IPS DF 4.7 (cell line): ENCODE results near the gene NSMCE1.
"Not testable (repeated sequence)": the region's sequence is repeated elsewhere in the genome, so short reads cannot be mapped to it uniquely, and the experiment has no call there.

Experiments
- DNase-seq: peaks from one replicate; pipeline ENCODE4 v3.0.0-alpha.2; 2013; ENCODE audit warnings: low spot score; ENCODE audit errors: extremely low read depth

Gene NSMCE1

DNA sequence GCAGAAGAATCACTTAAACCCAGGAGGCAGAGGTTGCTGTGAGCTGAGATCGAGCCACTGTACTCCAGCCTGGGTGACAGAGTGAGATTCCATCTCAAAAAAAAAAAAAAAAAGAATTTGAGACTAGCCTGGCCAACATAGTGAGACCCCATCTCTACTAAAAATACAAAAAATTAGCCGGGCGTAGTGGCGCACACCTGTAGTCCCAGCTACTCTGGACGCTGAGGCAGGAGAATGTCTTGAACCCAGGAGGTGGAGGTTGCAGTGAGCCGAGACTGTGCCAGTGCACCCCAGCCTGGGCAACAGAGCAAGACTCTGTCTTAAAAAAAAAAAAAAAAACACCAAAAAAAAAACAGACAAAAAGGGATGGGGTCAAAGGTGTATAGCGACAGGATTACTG, 4.1 kb upstream of the NSMCE1 start:
- not testable (repeated sequence) for DNase-seq

DNA sequence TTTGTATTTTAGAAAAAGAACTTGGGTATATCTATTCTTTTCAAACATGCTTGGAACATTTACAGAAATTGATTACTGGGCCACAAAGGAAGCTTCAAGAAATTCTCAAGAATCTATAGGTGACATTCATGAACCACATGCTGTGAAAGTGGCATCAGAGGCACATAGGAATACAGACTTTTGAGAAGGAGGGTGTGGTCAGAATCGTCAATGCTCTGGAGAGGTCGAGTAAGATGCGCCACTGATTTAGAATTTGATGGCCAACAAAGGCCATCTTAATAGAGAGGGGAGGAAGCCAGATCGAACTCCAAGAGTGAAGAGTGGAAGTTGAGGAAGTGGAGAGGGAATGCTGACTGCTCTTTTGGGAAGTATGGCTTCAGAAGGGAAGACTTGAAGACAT, 3.5 kb upstream of the NSMCE1 start:
- DNase-seq = no peak

DNA sequence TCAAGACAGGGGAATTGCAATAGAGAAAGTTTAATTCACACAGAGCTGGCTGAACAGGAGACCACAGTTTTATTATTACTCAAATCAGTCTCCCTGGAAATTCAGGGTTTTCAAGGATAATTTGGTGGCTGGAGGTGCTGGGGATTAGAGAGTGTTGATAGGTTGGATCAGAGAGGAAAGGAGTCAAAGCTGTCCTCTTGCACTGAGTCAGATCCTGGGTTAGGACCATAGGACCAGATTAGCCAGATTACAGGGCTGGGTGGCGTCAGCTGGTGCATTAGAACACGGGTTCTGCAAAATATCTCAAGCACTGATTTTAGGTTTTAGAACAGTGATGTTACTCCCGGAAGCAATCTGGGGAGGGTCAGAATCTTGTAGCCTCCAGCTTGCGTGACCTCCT, 1.8 kb upstream of the NSMCE1 start:
- DNase-seq = no peak

DNA sequence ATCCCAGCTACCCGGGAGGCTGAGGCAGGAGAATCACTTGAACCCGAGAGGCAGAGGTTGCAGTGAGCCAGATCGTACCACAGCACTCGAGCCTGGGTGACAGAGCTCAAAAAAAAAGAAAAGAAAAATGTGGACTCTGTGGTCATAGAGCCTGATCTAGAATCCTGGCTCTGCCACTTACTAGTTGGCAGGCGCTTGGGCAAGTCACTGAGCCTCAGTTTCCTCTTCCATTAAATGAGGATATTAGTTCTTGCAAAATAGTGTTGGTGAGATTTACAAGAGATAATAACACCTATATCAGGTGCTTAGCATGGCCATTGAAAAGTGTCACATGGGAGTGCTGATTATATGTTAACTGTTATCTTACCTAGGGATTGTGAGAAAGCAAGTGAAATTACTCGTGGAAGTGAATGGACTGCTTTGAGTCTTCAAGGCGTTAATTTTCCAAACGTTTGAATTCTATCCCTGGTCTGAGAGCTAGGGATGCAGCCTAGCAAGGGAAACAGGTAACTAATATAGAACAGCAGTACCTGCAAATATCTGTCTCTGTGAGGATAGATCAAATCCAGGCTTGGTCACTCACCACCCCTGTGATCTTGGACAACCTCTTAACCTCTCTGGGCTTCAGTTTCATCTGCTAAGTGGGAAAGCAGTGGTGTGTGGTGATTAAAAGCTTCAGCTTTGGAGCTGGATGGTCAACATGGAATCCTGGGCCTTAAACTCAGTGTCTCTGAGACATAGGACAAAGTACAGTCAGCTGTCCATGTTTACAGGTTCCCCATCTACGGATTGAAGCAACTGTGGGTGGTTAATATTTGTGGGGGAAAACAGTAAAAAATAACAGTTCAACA, 953 bp upstream of the NSMCE1 start:
- DNase-seq = no peak

DNA sequence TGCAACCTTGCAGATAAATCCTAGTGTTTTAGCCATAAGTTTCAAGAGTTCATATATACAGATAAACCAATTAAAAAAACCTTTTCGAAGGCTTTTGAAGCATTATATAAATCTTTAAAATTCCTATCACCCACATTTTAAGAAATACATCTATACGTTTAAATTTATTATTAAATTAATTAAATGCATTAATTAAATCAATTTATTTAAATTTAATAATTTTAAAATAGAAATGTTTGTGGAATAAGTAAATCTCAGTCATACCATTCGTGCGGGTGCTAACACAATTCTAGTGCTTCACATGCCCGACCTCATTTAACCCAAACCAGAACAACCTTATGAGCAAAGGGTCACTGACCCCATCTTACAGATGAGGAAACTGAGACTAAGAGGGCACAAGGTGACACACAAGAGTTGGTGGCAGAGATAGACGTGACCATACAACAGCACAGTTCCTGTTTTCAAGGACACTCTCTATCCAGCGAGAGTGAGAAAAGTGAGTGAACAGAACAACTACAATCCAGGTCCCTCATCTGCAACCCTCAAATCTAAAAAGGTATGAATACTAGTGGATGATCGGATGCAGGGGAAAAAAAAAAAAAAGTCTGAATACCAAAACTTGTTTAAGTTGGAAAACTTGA, 1.4 kb downstream of the NSMCE1 start:
- DNase-seq = no peak

DNA sequence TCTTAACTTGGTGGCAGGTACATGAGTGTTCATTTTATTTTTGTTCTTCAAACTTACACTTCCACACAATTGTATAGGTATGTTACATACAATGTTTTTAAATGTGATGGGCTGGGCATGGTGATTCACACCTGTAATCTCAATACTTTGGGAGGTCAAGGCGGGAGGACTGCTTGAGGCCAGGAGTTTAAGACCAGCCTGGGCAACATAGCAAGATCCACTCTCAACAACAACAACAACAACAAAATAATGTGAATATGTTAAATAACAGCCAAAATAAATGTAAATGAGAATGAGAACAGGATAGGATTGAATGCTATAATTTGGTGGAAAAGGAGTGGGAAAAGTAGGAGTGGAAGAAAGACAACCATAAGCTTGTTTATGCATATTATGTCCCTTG, 2.6 kb downstream of the NSMCE1 start:
- DNase-seq = no peak

GRCh38 chr16:27264151-27264550, 4.4 kb downstream of the NSMCE1 start:
- no peak for DNase-seq

DNA sequence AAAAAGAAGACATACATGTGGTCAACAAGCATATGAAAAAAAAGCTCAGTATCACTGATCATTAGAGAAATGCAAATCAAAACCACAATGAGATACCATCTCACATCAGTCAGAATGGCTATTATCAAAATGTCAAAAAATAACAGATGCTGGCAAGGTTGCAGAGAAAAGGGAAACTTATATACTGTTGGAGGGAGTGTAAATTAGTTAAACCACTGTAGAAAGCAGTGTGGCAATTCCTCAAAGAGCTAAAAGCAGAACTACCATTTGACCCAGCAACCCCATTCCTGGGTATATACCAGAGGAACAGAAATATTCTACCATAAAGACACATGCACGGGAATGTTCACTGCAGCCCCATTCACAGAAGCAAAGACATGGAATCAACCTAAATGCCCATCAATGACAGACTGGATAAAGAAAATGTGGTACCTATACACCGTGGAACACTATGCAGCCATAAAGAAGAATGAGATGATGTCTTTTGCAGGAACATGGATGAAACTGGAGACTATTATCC, 5.6 kb downstream of the NSMCE1 start:
- DNase-seq = not testable (repeated sequence)

DNA sequence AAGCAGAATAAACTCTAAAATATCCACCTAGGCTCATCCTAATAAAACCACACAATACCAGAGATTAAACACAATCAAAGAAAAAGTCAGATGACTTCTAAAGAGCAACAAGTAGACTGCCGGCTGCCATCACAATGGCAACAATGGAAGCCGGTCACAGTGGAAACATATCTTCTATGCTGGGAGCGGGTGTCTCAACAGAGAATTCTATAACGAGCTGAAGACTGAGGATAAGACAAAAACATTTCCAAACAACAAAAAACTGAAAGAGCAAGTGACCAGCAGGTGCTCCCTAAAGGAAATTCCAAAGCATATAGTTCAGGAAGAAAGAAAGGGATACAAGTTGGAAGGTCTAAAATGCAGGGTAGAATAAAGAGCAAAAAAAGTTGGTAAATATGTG, 8.9 kb downstream of the NSMCE1 start:
- no peak for DNase-seq

DNA sequence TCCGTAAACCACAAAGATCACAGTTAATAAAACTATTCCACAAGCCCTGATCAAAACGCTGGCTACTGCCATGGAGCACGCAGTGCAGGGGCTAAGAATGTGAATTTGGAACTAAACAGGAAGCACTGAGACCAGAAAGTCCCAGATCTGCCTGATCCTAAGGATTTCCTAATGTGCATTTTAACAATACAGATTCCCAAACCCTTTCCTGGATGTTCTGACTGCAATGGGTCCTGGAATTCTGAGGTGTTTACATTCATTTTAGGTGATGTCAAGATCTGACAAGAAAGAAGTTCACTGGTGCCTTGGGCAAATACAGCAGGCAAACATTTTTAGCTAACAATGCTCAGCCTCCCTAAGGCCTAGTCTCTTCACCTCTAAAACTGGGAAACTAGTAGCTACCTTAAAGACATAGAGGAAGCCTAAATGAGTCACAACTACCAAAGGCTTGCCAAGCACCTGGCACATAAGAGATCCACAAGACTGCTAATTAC, 10.3 kb downstream of the NSMCE1 start:
- DNase-seq = no peak

DNA sequence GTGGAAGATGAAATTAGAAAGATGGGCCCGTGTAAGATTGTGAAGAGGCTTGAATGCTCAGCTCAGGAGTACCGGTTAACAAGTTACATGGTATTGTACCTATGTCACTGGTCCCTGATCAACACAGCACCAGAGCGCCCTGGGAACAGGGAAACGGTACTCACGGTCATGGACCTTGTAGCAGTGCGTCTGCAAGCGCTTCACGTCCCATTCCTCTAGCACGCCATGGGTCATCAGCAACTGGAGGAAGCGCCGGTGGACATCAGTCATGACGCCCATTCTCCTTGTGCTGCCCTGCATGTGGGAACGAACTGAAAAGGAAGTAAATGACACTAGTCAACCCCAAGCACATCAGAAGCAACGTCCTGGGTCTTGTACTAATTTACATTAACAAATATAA, 11.3 kb downstream of the NSMCE1 start:
- DNase-seq = no peak

DNA sequence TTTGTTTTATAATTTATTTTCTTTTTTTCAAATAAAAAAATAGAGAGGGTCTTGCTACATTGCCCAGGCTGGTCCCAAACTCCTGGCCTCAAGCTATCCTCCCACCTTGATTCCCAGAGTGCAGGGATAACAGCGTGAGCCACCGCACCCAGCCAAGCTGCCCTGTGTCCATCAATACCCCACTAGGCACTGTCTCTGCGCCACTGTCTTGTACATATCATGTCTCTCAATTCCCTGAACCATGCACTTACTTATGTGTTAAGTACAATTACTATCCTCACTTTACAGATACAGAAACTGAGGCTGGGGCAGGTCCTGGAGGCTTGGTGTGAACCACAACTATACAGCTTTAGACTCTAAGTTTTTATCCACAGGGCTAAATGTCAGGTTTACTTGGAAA, 11.7 kb downstream of the NSMCE1 start:
- no peak for DNase-seq

DNA sequence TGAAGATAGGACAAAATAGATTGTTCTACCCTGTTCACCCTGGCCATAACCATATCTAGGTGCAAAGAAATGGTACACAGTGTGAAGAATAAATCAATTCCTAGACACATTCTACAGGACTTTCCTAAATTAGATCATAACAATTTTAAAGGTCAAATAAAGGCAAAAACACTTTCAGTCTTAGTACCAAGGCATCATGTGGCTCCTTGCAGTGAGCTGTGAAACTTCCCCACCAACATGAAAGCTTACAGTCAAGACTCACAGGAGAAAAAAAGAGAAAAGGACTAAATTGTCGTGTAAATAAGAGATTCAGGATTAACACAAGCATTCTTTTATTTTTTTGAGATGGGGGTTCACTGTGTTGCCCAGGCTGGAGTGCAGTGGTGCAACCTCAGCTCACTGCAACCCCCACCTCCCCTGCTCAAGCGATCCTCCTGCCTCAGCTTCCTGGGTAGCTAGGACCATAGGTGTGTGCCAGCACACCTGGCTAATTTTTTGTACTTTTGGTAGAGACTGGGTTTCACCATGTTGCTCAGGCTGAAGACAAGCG, 14.2 kb downstream of the NSMCE1 start:
- no peak for DNase-seq

GRCh38 chr16:27253526-27253930, 15.0 kb downstream of the NSMCE1 start:
- DNase-seq = no peak

DNA sequence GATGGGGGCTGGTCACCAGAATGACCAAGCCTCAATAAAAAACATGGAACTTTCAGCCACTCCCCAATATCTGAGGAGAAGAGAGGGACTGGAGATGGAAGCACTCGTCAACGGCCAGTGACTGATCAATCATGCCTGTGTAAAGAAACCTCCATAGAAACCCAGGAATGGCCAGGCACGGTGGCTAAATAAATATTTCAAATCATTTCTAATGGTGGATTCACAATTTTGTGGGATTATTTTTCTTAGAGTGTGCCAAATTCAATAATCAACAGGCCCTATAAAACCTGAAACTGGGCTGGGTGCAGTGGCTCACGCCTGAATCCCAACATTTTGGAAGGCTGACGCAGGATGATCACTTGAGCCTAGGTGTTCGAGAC, 16.4 kb downstream of the NSMCE1 start:
- DNase-seq = no peak

DNA sequence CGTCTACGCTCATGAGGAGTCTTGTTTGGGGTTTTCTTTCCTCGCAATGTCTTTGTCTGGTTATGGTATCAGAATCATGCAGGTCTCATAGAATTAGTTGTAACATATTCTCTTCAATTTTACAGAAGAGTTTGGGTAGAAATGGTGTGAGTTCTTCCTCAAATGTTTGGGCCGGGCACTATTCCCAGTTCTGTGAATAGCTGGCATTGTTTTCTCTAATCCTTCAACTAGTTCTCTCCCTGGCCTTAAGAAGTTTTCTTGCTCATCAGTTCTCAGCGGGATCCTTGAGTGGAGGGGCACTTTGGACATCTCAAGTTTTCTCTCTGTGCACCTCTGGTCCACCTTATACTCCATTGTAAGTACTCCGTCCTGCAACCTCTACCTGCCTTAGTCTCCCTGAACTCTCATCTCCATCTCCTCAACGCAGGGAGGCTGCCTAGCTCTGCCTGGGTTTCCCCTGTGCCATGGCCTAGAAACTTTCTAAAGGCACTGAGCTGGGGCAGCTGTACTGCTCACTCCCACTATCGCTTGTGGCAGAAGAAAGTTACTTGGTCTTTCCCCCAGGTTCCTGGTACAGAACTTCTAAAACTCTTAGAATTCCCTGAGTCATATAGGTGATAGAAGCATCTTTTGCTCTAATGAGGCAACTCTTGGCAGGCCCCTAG, 16.9 kb downstream of the NSMCE1 start:
- DNase-seq = no peak

DNA sequence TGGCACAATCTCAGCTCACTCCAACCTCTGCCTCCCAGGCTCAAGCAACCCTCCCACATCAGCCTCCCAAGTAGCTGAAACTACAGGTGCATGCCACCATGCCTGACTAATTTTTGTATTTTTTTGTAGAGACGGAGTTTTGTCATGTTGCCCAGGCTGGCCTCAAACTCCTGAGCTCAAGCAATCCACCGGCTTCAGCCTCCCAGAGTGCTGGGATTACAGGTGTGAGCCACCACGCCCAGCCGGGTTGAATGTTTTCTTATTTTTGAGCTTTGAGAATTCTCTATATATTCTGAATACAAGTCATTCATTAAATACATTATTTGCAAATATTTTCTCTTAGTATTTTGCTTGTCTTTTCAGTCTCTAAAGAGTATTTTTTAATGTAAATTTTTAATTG, 19.7 kb downstream of the NSMCE1 start:
- not testable (repeated sequence) for DNase-seq

- DNase-seq = no peak
Measured at GRCh38 chr16:27248036-27248435, 20.5 kb downstream of the NSMCE1 start.

DNA sequence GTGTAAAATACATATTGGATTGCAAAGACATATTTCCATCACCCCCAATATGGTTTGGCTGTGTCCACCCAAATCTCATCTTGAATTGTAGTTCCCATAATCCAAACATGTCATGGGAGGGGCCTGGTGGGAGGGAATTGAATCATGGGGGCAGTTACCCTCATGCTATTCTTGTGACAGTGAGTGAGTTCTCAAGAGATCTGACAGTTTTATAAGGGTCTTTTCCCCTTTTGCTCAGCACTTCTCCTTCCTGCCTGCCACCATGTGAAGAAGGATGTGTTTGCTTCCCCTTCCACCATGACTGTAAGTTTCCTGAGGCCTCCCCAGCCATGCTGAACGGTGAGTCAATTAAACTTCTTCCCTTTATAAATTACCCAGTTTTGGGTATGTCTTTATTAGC, 21.5 kb downstream of the NSMCE1 start:
- not testable (repeated sequence) for DNase-seq

GRCh38 chr16:27246439-27246838, 22.1 kb downstream of the NSMCE1 start:
- no peak for DNase-seq

DNA sequence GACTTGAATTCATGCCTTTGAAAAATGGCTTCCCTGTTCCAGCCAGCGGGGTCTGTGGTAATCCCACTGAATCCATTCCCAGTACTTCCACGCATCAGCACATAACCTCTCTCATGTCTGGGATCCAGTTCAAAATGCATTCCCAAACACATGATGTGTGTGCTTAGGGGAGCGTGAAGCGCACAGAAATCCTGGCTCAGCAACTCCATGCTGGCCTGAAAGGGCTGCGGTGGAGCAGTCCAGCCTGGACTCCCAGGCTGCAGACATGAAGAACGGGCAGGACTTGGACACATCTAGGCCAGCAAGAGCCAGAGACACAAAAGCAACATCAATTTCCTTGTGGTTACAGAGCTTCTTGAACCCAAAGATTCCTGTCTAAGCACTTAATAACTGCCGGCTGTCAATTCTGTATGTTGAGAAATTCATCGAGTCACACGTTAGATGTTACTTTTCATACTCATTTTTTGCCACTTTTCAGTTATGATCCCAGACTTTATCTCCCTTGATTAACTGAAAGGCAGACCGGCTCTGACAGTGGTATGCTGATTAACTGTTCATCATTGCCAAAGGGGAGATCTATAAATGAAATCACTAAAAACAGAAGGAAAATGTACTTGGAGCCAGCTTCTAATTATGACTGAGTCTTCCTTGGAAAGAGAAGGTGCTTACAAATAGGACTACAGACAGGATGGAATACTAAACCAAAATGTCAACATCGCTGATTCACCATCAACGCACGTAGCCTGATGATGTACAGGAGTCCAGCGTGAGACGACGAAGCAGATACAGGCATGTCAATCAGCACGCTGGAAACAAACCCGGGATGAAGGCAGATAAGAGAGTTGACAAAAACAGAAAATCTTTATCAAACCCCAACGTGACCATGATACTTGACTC, 23.0 kb downstream of the NSMCE1 start:
- no peak for DNase-seq
